Bronchial epithelial cell (primary cell): Measurements from ENCODE around the gene PPOX. TPM values are rescaled to one million over a fixed set of nuclear protein-coding genes. Genes with fewer than 3 reads are reported as not detected.

ENCODE experiments used
- DNase-seq: peaks from one replicate; pipeline ENCODE4 v3.0.0-alpha.2; 2010; ENCODE audit warnings: low read depth
- FAIRE-seq: peaks from 2 replicates; lab custom pipeline; 2011; peaks lifted over from hg19 to GRCh38; lab: Jason Lieb, UNC
- H3K27me3 ChIP-seq: 2 replicates; pipeline ENCODE4 v1.5.1; 2011; ENCODE audit warnings: low read length; ENCODE audit not compliant: control insufficient read depth, insufficient read depth
- H3K36me3 ChIP-seq: 2 replicates; pipeline ENCODE4 v1.5.1; 2011; ENCODE audit warnings: low read length; ENCODE audit not compliant: control insufficient read depth, insufficient read depth
- H3K4me3 ChIP-seq: 2 replicates; pipeline ENCODE4 v1.5.1; 2011; ENCODE audit warnings: mild to moderate bottlenecking, low read depth, low read length, control low read depth
- CTCF ChIP-seq: IDR thresholded peaks from 2 replicates; pipeline ENCODE4 v1.5.1; 2011; ENCODE audit warnings: mild to moderate bottlenecking, moderate library complexity, low read length, control low read depth, inconsistent platforms; ENCODE audit not compliant: insufficient read depth, severe bottlenecking
- total RNA-seq: library from RNA; depleted of rRNA; stranded (reverse); fragments of >200 nt; gene quantifications from 2 replicates; pipeline ENCODE4 v1.2.1, GENCODE V29; 2014

Gene PPOX
- total RNA-seq, 1 donor from 2014 or later: 10.0 TPM

GRCh38 chr1:161214369-161214768 lies 48.1 kb downstream of the PPOX start:
- no peak for TF ChIP-seq CTCF
- FAIRE-seq (no peak), DNase-seq (no peak)
- H3K4me3 ChIP-seq: no peak overlapping the region
- H3K27me3 ChIP-seq: no peaks in the 10 kb centered on the region
- H3K36me3 ChIP-seq: peaks cover 23% of the 10 kb centered on the region

- H3K4me3 ChIP-seq: no peak within 1 kb of the TSS
- no peak for FAIRE-seq
- H3K36me3 ChIP-seq: peaks cover 20% of the 10 kb centered on the region
- H3K27me3 ChIP-seq: no peaks in the 10 kb centered on the region
- no peak for DNase-seq
- TF ChIP-seq CTCF: no peak
These were observed 48.9 kb downstream of the PPOX start, which contains the start of gene FCER1G for GRCh38 chr1:161215076-161215475. Gene FCER1G (plus strand): TSS chr1:161215295. CDS start chr1:161215322, 27 bp downstream.

GRCh38 chr1:161216945-161217712 lies 50.9 kb downstream of the PPOX start:
- no peaks in the 10 kb centered on the region for H3K27me3 ChIP-seq
- no peak overlapping the region for H3K4me3 ChIP-seq
- DNase-seq (peak; percentile 31), FAIRE-seq (no peak)
- peaks cover 10% of the 10 kb centered on the region for H3K36me3 ChIP-seq
- no peak for TF ChIP-seq CTCF

GRCh38 chr1:161217831-161218230 lies 51.6 kb downstream of the PPOX start:
- DNase-seq (no peak), FAIRE-seq (no peak)
- no peaks in the 10 kb centered on the region for H3K27me3 ChIP-seq
- no peak overlapping the region for H3K4me3 ChIP-seq
- no peak for TF ChIP-seq CTCF
- H3K36me3 ChIP-seq: peaks cover 7% of the 10 kb centered on the region

- peaks cover 6% of the 10 kb centered on the region for H3K36me3 ChIP-seq
- TF ChIP-seq CTCF: no peak
- DNase-seq: no peak
- H3K4me3 ChIP-seq: no peak overlapping the region
- no peak for FAIRE-seq
- H3K27me3 ChIP-seq: no peaks in the 10 kb centered on the region
These were observed 52.3 kb downstream of the PPOX start for GRCh38 chr1:161218301-161219077.
